HG02938 (cell line): ENCODE results near the gene DACT2.
"Not testable (repeated sequence)": the region's sequence is repeated elsewhere in the genome, so short reads cannot be mapped to it uniquely, and the experiment has no call there.

Experiments
- ATAC-seq: cut with Tn5 transposase; IDR thresholded peaks from one replicate; pipeline ENCODE4 v1.9.1; 2021; ENCODE audit warnings: mild to moderate bottlenecking, moderate library complexity; ENCODE audit not compliant: unreplicated experiment

DACT2 gene, protein sequence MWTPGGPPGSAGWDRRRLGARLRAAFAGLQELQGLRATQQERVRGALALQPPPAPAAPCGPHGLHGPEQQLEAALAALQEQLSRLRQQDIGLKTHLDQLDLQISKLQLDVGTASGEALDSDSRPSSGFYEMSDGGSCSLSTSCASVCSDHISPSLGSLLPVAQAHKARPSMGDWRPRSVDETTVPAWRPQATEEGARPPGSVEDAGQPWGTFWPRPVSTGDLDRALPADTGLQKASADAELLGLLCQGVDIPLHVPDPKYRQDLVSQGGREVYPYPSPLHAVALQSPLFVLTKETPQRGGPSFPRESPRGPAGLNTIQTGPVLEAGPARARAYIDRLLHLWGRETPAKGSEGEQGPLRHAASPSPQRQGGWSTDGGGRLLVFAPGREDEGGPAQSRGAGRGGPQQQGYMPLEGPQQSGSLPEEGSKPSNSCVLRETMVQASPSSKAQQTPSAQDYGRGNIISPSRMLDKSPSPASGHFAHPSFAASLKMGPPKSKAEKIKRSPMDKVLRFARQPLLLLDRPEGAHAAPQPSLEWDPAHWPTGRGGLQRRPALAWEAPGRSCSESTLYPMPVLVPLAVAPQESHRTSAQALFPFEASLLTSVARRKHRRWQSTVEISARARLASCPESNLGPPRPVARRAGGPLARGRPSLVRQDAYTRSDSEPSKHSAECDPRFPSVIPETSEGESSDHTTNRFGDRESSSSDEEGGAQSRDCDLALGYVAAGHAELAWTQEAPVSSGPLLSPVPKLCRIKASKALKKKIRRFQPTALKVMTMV

DNA sequence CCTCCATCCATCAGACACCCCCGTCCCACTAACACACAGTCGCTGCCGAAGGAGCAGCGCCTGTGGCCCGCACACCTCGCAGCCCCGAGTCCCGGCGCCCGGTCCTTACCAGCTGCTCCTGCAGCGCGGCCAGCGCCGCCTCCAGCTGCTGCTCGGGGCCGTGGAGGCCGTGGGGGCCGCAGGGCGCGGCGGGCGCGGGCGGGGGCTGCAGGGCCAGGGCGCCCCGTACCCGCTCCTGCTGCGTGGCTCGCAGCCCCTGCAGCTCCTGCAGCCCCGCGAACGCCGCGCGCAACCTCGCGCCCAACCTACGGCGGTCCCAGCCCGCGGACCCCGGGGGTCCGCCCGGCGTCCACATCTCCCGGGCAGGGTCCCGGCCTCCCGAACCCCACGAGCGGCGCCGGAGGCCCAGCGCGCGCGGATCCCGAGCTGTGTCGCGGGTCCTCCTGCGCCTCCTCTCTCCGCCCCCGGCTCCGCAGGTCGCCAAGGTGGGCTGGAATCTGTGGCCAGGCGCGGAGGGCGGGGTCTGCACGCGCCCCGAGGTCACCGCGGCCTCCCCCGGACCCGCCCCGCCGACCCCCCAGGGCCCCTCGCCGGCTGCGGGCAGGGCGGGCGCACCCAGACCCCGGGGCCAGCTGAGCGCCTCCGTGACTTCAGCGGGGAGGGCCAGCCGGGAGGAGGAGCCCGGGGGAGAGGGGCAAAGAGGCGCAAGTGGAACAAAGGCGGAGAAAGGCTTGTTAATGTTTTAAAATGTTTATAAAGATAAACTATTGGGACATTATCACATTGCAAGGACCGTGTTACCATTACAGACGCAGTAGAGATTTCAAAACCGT is at the start of gene DACT2:
Gene DACT2 (minus strand): TSS at position 499 of the 833 bp plus-strand sequence. CDS start 144 bp downstream, at position 355.
- ATAC-seq, result no peak

DNA sequence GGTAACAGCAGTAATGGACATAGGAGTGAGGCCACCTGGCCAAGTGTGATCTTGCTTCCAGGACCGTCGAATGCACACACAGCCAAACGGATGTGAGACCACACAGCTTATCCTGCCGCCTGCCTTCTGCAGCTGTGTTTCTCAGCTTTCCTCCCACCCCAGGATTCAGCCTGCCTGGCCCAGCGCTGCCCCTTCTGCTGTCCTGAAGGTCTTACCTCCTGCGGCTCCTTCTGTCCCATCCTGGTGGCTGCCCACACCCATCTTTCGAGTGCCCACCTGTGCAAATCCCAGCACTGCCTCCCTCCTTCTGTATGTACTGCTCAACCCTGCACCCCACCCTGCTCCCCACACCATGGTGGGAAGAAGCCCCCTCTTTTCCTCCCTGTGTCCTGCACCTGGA is 49.4 kb upstream of the DACT2 start:
- ATAC-seq, result no peak

DNA sequence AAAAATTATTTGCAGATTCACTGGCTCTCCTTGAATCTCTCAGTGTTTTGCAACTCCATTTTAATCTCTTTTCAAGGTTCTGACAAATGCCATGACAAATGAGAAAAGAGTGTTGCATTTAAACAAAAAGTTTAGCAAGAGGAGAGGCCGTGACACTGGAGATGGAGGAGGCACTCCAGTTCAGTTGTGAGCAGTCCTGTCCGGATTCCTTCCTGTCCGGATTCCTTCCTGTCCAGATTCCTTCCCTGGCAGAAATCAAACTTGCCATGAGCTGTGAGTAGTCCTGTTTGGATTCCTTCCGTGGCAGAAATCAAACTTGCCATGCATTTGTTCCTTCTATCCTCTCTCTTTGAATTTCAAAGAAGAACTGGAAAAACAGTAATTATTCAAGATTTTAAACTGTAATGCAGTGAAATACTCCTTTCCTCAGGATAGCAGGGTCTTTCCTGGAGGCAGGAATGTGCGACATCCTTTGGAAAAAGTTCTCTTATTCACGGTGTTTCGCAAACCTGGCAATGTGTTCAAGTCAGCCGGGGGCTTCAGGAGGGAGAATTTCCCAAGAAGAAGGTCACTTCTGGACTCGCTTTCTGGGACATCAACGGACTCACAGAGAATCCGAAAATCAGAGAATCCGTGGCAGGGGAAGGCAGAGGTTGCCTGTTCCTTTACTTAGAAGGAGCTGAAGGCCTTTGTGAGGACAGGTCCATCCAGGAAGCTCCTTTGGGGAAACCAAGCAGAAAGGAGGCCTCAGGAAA is 48.7 kb upstream of the DACT2 start:
- no peak for ATAC-seq

DNA sequence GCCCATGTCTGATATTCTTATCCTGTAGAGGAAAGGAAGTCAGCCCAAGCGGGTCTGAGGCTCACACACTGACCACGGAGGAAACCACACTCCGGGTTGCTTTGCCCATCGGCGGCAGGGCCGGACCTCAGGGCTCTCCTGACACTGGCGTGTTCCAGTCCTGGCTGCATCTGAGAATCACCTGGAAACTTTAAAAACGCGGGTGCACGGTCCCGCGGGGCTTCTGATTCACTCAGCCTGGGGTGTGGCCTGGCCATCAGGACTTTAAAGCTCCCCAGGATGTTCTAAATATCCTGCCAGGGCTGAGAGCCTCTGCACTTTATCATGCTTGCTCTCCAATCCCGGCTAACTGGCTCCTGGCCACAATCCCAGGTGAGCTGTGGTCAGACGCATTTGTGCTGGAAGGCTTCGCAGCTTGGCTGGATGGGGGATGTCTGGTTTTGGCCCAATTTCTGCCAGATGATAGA is 47.7 kb upstream of the DACT2 start:
- no peak for ATAC-seq

DNA sequence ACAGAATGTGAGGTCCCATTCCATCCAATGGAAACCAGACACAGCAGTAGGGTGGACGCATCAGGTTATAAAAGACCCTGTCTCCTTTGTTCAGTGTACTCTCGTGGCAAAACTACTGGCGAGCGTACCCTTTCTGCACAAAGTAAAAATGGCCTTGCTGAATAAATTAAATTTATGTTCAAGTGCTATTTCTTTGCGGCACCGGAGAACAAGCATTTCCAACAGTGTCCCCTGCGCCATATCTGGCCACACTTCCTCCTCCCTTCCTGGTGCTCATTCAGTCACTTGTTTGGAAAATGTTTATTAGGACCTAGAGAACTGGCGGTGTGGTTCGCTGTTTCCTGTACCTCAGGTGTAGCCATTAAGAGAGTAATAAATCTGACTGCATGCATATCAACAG is 46.9 kb upstream of the DACT2 start:
- ATAC-seq, result no peak

DNA sequence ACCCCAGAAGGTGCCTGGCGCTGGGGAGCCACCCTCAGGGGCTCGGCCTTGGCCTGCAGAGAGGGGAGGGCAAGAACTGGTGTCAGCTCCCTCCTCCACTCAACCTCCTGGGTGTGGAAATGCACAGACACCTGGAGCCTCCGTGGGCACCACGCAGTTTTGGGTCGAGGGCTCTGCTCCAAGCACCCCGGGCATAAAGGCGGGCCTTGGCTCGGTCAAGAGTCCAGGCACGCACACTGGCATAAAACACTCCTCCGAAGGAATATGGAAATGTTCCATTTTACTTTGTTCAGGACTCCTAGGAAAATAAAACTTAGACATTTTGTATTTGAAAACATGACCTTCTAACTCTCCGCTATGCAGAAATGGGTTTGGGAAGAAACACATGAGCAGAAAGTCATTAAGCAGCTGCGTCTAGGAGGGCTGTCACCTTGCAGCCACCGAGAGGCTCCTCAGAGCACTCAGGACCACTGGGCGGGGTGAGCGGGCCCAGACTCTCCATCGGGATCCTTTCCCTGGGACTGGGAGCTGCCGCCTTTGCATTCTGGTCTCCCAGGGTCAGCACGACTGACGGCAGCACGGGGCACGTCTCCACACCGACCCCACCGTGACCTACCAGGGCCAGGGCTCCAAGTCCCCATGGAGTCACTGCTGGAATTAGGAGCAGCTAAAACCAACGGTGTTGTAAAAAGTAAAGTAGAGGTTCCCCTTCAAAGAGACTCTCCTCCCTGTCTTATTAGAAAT is 46.0 kb upstream of the DACT2 start:
- no peak for ATAC-seq

DNA sequence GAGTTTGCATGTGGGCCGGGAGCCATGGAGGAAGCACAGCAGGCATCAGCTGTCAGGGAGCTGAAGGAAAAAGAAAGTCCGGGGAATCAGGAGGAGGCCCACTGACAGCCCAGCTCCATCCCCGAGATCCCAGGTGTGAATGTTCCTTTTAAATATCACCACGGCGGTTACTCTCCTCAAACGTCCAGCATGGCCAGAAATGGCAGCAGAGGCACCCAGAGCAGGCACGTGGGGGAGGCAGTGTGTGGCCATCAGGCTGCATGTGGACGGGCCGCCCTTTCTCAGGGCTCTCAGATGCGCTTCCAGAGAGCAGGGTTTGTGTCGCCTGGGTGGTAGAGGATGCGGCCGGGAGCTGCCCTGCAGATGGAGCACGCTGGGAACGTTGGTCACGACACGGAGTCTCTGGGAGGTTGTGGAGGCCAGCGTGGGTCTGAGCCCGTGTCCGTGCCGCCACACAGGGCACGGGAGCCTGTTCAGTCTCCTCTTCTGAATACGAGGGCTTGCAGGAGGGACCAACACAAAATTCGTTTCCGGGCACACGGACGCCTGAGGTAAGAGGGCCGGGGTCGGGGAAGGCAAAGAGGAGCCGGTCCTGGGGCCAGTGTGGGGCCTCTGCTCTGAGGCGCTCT is 45.3 kb upstream of the DACT2 start:
- ATAC-seq, result no peak

DNA sequence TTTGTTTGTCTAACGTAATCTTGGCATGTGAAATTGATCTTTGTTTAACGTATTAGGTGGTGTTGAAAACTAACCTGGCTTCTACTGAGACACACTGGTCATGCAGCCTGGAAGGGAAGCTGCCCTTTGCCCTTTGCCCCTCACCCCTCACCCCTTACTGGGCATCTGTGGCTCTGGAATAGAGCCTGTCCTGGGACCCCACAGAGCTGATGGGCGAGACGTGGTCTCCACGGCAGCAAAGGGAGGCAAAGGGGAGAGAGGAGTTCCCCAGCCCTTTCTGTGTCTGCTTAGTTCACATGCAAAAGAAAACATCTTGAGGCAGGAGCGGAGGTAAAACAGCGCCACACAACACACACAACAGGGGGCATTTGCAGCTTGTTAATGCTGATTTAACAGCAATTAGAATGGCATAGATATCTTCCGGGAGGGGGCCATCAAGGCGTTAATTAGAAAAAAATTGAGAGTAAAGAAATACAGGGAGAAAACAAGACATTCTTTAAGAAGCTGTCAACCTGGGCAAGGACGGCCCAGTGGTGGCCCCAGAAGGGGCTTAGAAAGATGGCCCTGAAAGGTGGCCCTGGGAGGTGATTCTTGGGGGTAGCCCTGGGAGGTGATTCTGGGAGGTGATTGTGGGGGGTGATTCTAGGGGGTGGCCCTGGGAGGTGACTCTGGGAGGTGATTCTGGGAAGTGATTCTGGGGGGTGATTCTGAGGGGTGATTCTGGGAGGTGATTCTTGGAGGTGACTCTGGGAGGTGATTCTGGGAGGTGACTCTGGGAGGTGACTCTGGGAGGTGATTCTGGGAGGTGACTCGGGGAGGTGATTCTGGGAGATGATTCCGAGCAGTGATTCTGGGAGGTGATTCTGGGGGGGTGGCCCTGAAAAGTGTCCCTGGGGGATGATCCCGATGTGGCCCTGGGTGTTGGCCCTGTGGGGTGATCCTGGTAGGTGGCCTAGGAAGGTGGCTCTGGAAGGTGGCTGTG is 44.5 kb upstream of the DACT2 start:
- no peak for ATAC-seq

DNA sequence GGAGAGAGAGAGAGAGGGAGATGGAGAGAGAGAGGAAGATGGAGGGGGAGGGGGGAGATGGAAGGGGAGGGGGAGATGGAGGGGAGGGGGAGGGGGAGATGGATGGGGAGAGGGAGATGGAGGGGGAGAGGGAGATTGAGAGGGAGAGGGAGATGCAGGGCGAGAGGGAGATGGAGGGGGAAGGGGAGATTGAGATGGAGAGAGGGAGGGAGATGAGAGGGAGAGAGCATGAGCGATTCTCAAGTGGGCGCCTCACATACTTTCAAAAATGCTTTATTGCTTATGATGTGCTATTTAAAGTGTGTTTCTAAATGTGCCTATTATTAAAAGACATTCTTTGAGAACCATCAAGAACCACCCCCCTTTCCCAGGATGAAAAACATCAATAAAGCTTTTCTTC is 43.7 kb upstream of the DACT2 start:
- no peak for ATAC-seq

DNA sequence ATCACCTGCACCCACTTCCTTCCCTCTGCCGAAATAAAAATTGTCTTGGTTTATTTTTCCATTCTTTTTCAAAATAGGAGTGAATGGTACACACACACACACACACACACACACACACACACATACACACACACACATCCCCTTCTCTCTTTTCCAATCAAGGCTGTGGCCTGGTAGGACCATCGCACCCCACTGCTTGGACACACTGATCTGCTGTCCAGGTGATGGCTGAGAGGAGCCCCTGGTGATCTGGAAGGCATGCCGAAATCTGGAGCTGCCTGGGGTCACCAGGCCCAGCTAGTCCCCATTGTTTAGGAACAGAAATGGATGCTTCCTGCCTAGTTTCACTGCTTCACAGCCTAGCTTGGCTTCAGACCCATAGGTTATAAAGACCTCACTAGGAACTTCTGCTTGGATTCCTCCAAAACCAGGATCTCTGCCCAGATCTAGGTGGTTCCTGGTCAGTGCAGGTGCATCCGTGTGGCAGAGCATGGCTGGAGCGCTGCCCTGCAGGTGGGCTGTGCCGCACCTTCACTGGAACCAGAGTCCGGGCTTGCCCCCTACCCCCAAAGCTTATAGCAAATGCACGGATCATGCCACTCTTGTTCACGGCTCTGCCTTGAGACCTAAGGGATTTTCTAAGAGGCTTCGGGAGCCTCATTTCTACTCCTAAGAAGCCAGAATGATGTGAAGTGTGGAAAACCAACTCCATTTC is 42.9 kb upstream of the DACT2 start:
- ATAC-seq, result no peak

DNA sequence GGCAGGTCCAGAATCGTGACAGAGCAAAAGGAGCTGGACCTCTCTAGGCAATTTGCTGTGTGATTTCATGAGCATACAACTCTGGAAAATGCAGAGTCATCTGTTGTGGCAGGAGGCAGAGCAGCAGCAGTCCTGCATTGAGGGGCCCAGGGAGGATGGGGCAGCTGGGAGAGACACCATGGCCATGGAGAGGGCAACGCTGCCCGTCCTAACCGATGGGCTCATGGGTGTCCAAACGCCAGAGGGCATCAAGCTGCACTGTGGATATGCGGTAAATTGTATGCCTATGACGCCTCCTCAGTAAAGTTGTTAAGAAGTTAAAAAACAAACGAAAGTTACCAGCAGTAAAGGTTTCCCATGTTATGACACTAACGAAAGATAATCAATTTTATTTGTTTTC is 42.2 kb upstream of the DACT2 start:
- ATAC-seq, result no peak

DNA sequence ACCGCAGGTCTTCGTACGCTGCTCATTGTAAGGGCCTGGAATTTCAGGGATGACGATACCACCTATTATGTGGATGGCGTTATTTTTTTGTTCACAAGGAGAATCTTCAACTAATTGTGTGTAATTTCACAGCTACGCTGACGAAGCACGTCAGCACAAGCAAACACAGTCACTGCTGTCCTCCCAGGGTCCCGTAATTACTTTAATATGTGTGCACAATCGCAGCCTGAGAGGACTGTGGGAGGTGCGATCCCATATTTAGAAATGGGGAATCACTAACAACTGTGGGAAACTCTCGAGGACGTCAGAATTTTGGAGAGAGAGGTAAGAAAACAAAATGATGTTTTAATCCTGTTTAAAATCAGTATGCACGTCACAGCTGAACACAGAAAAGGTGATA is 40.2 kb upstream of the DACT2 start:
- no peak for ATAC-seq

DNA sequence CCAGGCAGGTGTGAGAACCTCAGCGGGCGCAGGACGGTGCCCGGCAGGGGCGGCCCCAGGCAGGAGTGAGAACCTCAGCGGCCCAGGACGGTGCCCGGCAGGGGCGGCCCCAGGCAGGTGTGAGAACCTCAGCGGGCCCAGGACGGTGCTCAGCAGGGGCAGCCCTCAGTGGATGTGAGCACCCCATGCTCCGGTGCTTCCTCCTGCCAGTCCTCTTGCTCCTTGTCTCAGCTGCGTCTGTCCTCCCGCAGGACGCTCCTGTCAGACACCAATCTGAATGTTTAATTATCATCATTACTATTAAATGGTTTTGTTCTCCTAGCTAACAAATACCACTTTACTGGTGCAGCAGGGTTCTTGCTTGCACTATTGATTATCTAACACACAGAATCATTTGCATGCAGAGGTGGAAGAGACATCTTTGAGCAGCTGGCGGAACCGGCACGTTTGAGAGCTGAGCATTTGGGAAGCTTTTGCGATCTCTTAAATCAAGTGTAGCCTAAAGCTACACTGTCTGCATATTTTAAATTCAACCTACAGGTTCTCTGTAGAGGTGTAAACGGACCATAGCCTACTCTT is 39.4 kb upstream of the DACT2 start:
- no peak for ATAC-seq

DNA sequence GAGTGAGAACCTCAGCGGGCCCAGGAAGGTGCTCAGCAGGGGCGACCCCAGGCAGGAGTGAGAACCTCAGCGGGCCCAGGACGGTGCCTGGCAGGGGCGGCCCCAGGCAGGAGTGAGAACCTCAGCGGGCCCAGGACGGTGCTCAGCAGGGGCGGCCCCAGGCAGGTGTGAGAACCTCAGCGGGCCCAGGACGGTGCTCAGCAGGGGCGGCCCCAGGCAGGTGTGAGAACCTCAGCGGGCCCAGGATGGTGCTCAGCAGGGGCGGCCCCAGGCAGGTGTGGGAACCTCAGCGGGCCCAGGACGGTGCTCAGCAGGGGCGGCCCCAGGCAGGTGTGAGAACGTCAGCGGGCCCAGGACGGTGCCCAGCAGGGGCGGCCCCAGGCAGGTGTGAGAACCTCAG is 37.3 kb upstream of the DACT2 start:
- not testable (repeated sequence) for ATAC-seq

DNA sequence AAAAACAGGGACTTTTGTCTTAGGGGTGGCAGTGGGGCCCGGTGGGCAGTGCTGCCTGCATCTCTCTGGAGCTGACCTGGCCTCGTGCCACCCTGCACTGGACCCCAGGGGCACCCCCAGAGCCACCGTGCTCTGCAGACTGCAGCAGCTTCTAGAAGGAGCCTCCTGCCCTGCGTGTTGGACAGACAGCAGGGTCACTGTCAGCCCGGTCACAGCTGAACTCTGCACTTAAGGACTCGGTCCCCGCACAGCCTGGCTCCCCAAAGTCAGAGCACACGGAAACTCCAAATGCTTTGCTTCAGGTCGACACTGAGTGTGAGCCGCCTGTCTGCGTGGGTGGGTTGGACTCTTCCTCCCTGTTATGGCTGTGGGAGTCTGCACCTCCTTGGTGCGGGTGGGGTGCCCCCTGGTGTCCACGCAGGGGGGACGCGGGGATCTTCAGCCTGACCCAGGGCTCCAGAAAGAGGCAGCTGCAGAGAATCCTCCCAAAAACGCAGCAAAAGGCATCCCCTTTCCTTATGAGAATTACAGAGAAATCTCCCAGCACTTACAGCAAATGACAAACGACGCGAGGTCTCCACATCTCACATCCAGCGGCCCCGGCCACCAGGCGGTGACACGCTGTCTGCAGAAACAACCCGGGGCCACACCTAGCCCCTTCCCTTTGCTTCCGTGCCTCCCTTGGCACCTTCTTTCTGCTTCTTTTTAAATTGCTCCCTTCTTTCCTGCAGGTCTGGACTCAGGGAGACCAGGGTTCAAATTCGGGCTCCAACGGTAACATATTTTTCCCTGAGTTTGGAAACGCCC is 36.3 kb upstream of the DACT2 start:
- no peak for ATAC-seq

DNA sequence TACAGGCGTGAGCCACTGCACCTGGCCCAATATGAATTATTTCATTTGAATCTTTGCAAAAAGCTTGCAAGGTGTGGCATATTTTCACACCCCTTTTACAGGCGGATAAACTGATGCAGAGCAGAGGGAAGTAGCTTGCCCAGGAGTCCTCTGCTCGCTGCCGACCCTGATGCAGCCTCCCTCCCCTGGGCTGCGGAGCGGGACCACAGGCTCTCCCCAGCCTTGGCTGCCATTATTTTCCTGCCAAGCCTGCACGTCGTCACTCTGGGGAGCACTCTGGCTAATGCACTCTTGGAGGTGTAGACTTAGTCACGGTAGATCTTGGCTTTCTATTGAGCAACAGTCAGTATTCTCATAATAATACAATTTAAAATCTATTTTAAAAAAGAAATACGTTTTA is 34.8 kb upstream of the DACT2 start:
- no peak for ATAC-seq
